NCI-H345 (cell line): ENCODE measurements around the gene GAS7.

ENCODE experiments used
- DNase-seq: peaks from one replicate; lab custom pipeline; 2025; lab: John Stamatoyannopoulos, UW

The GAS7 gene

GRCh38 chr17:10135539-10136257, 62.7 kb downstream of the GAS7 start:
- DNase-seq: no peak

GRCh38 chr17:10130677-10131076, 67.7 kb downstream of the GAS7 start:
- DNase-seq: no peak

GRCh38 chr17:10130263-10130662, 68.1 kb downstream of the GAS7 start:
- no peak for DNase-seq

GRCh38 chr17:10127819-10128425, 70.5 kb downstream of the GAS7 start:
- DNase-seq: no peak

- no peak for DNase-seq
These were observed 71.5 kb downstream of the GAS7 start for GRCh38 chr17:10126616-10127501.

GRCh38 chr17:10126276-10126615, 72.2 kb downstream of the GAS7 start:
- no peak for DNase-seq

GRCh38 chr17:10125531-10126275, 72.7 kb downstream of the GAS7 start:
- DNase-seq: no peak

GRCh38 chr17:10123093-10123492, 75.3 kb downstream of the GAS7 start:
- no peak for DNase-seq

- no peak for DNase-seq
These were observed 76.3 kb downstream of the GAS7 start for GRCh38 chr17:10121971-10122707.

GRCh38 chr17:10120749-10121148, 77.7 kb downstream of the GAS7 start:
- no peak for DNase-seq

- DNase-seq: no peak
These were observed 78.3 kb downstream of the GAS7 start for GRCh38 chr17:10120109-10120485.

- DNase-seq: no peak
These were observed 79.0 kb downstream of the GAS7 start for GRCh38 chr17:10119203-10120108.

- DNase-seq: no peak
These were observed 79.6 kb downstream of the GAS7 start for GRCh38 chr17:10118788-10119130.

GRCh38 chr17:10117581-10118001, 80.8 kb downstream of the GAS7 start:
- DNase-seq: no peak

GRCh38 chr17:10116753-10117420, 81.5 kb downstream of the GAS7 start:
- DNase-seq: no peak

- DNase-seq: no peak
These were observed 82.1 kb downstream of the GAS7 start for GRCh38 chr17:10116267-10116666.

- no peak for DNase-seq
These were observed 82.9 kb downstream of the GAS7 start for GRCh38 chr17:10115536-10115932.

- no peak for DNase-seq
These were observed 83.4 kb downstream of the GAS7 start for GRCh38 chr17:10114931-10115535.

GRCh38 chr17:10112962-10113361, 85.4 kb downstream of the GAS7 start:
- no peak for DNase-seq
